H1 (cell line): Measurements from ENCODE around the gene GCH1. TPM values are rescaled to one million over a fixed set of nuclear protein-coding genes. Genes with fewer than 3 reads are reported as not detected.

Experiments
- CTCF ChIA-PET: fragments of 300-600 bp; sonication (Branson Sonifier 250); formaldehyde crosslinking; loops from one replicate; lab custom pipeline; 2021; ENCODE audit not compliant: partially characterized antibody; lab: Charles Lee
- POLR2A ChIA-PET: fragments of 300-600 bp; sonication (Branson Sonifier 250); formaldehyde crosslinking; loops from one replicate; lab custom pipeline; 2021; ENCODE audit warnings: inconsistent platforms; ENCODE audit not compliant: partially characterized antibody; lab: Charles Lee
- DNase-seq, 2 experiments: peaks; one replicate each; pipeline versions ENCODE4 v3.0.0 to v3.0.0-alpha.2; 2010 to 2022; ENCODE audit warnings: low spot score in 2 of 2, low read depth in 1 of 2, mixed read lengths in 1 of 2
- FAIRE-seq: peaks from 2 replicates; lab custom pipeline; 2011; peaks lifted over from hg19 to GRCh38; lab: Jason Lieb, UNC
- H2AFZ ChIP-seq: 2 replicates; pipeline ENCODE4 v1.8.1; 2012; ENCODE audit warnings: low read length, inconsistent platforms
- H2AK5ac ChIP-seq: 2 replicates; pipeline ENCODE4 v1.6.1; 2013; ENCODE audit warnings: low read depth, low read length
- H2BK120ac ChIP-seq: replicated peaks from 2 replicates; pipeline ENCODE3; 2013; ENCODE audit warnings: low read depth, low read length, inconsistent platforms
- H2BK12ac ChIP-seq: 2 replicates; pipeline ENCODE4 v1.6.1; 2013; ENCODE audit warnings: low read depth, low read length
- H2BK15ac ChIP-seq: 2 replicates; pipeline ENCODE4 v1.6.1; 2013; ENCODE audit warnings: low read length
- H2BK20ac ChIP-seq: 2 replicates; pipeline ENCODE4 v1.6.1; 2013; ENCODE audit warnings: low read length
- H2BK5ac ChIP-seq: 2 replicates; pipeline ENCODE4 v1.6.1; 2013; ENCODE audit warnings: low read depth, low read length
- H3K14ac ChIP-seq: 2 replicates; pipeline ENCODE4 v1.6.1; 2013; ENCODE audit warnings: inconsistent platforms; ENCODE audit not compliant: insufficient read length
- H3K18ac ChIP-seq: 2 replicates; pipeline ENCODE4 v1.6.1; 2013; ENCODE audit warnings: low read length; ENCODE audit errors: extremely low read depth
- H3K23ac ChIP-seq: 2 replicates; pipeline ENCODE4 v1.6.1; 2013; ENCODE audit warnings: inconsistent platforms; ENCODE audit not compliant: insufficient read length
- H3K23me2 ChIP-seq: 2 replicates; pipeline ENCODE4 v1.6.1; 2013; ENCODE audit warnings: low read depth, low read length
- H3K27ac ChIP-seq: 2 replicates; pipeline ENCODE4 v1.6.1; 2011; ENCODE audit warnings: low read depth, low read length, inconsistent platforms
- H3K27me3 ChIP-seq, 4 experiments: replicated peaks in 1 of 4; 1 replicate in 1 of 4; 2 replicates in 3 of 4; pipeline versions ENCODE4 v1.6.1 to v1.8.1; 2011 to 2013; ENCODE audit warnings: low read length in 3 of 4, mild to moderate bottlenecking in 3 of 4, inconsistent platforms in 2 of 4, mixed read lengths in 2 of 4, moderate library complexity in 1 of 4; ENCODE audit not compliant: control insufficient read depth in 3 of 4, insufficient read depth in 3 of 4; ENCODE audit errors: extremely low read depth in 1 of 4
- H3K36me3 ChIP-seq, 4 experiments: 2 replicates each; pipeline versions ENCODE4 v1.6.1 to v1.8.1; 2011 to 2013; ENCODE audit warnings: mild to moderate bottlenecking in 4 of 4, low read length in 3 of 4, moderate library complexity in 2 of 4, control low read depth in 1 of 4, inconsistent platforms in 1 of 4; ENCODE audit not compliant: insufficient read depth in 4 of 4, control insufficient read depth in 2 of 4
- H3K4ac ChIP-seq: replicated peaks from 2 replicates; pipeline ENCODE3; 2013; ENCODE audit warnings: low read length, low read depth, mixed read lengths, inconsistent platforms; ENCODE audit not compliant: insufficient read length
- H3K4me1 ChIP-seq, 4 experiments: replicated peaks in 1 of 4; 1 replicate in 1 of 4; 2 replicates in 3 of 4; pipeline versions ENCODE4 v1.6.1 to v1.8.1; 2011 to 2013; ENCODE audit warnings: low read length in 3 of 4, inconsistent platforms in 2 of 4, mixed read lengths in 1 of 4; ENCODE audit not compliant: insufficient read depth in 4 of 4, control insufficient read depth in 3 of 4
- H3K4me2 ChIP-seq, 2 experiments: 2 replicates each; pipeline versions ENCODE4 v1.6.1 to v1.8.1; 2011 to 2013; ENCODE audit warnings: low read depth in 2 of 2, low read length in 2 of 2, control low read depth in 1 of 2, inconsistent platforms in 1 of 2, mild to moderate bottlenecking in 1 of 2; ENCODE audit not compliant: insufficient read depth in 1 of 2
- H3K4me3 ChIP-seq, 4 experiments: fragments of 200-600, 300-600 bp in 1 of 4; sonication (generic), shearing (Covaris generic), sonication (Bioruptor Twin) in 1 of 4; 2 replicates each; pipeline versions ENCODE4 v1.5.1 to v1.8.1; 2011 to 2016; ENCODE audit warnings: low read length in 4 of 4, low read depth in 3 of 4, control low read depth in 2 of 4, inconsistent platforms in 2 of 4, mild to moderate bottlenecking in 2 of 4, mixed read lengths in 1 of 4, moderate library complexity in 1 of 4; ENCODE audit not compliant: insufficient read depth in 2 of 4; ENCODE audit errors: extremely low read depth in 1 of 4
- H3K56ac ChIP-seq: replicated peaks from 2 replicates; pipeline ENCODE3; 2013; ENCODE audit warnings: low read depth, mild to moderate bottlenecking, mixed read lengths, low read length, inconsistent platforms; ENCODE audit not compliant: insufficient read length
- H3K79me1 ChIP-seq: 2 replicates; pipeline ENCODE4 v1.6.1; 2013; ENCODE audit warnings: low read depth, low read length, control low read depth
- H3K79me2 ChIP-seq, 2 experiments: 2 replicates each; pipeline versions ENCODE4 v1.6.1 to v1.8.1; 2012 to 2013; ENCODE audit warnings: low read length in 2 of 2, mild to moderate bottlenecking in 2 of 2, inconsistent platforms in 1 of 2; ENCODE audit not compliant: insufficient read depth in 2 of 2, control insufficient read depth in 1 of 2
- H3K9ac ChIP-seq, 4 experiments: replicated peaks in 1 of 4; 1 replicate in 1 of 4; 2 replicates in 3 of 4; pipeline versions ENCODE4 v1.6.1 to v1.8.1; 2011 to 2013; ENCODE audit warnings: low read depth in 3 of 4, low read length in 3 of 4, control low read depth in 2 of 4, mild to moderate bottlenecking in 2 of 4, moderate library complexity in 2 of 4, inconsistent platforms in 1 of 4; ENCODE audit errors: extremely low read depth in 1 of 4
- H3K9me3 ChIP-seq, 2 experiments: 2 replicates each; pipeline versions ENCODE4 v1.6.1 to v1.8.1; 2012 to 2013; ENCODE audit warnings: mild to moderate bottlenecking in 2 of 2, moderate library complexity in 2 of 2, control low read depth in 1 of 2, inconsistent platforms in 1 of 2, low read depth in 1 of 2, low read length in 1 of 2, mixed read lengths in 1 of 2; ENCODE audit not compliant: insufficient read depth in 2 of 2
- H4K20me1 ChIP-seq, 2 experiments: replicated peaks in 1 of 2; 2 replicates each; pipeline versions ENCODE3 to v1.8.1; 2011 to 2013; ENCODE audit warnings: inconsistent platforms in 2 of 2, low read length in 2 of 2, mild to moderate bottlenecking in 1 of 2; ENCODE audit not compliant: insufficient read depth in 2 of 2, control insufficient read depth in 1 of 2
- H4K5ac ChIP-seq: 2 replicates; pipeline ENCODE4 v1.6.1; 2013; ENCODE audit warnings: low read length, low read depth, mixed read lengths, inconsistent platforms; ENCODE audit not compliant: insufficient read length
- H4K8ac ChIP-seq: 2 replicates; pipeline ENCODE4 v1.8.0; 2013; ENCODE audit warnings: mild to moderate bottlenecking, moderate library complexity, low read length, inconsistent platforms; ENCODE audit not compliant: insufficient read depth; ENCODE audit errors: extremely low read depth
- H4K91ac ChIP-seq: replicated peaks from 2 replicates; pipeline ENCODE3; 2013; ENCODE audit warnings: low read length, mixed read lengths, inconsistent platforms; ENCODE audit not compliant: insufficient read length
- BRCA1 ChIP-seq: IDR thresholded peaks from 2 replicates; pipeline ENCODE4 v1.6.1; 2012; ENCODE audit warnings: low read depth, low read length, improper control_type of control experiment
- EGR1 ChIP-seq: IDR thresholded peaks from 2 replicates; pipeline ENCODE4 v1.6.1; 2011; ENCODE audit warnings: low read depth, low read length, borderline replicate concordance
- FOSL1 ChIP-seq: IDR thresholded peaks from 2 replicates; pipeline ENCODE4 v1.6.1; 2011; ENCODE audit warnings: mild to moderate bottlenecking, low read depth, low read length, moderate library complexity; ENCODE audit not compliant: insufficient read depth
- HDAC6 ChIP-seq: IDR thresholded peaks from one replicate; pipeline ENCODE4 v1.7.1; 2012; ENCODE audit warnings: low read depth, mild to moderate bottlenecking, inconsistent platforms, low read length, moderate library complexity
- KDM1A ChIP-seq: fragments of 200-600, 300-600 bp; sonication (generic); IDR thresholded peaks from 2 replicates; pipeline ENCODE4 v1.7.1; 2016; ENCODE audit warnings: mild to moderate bottlenecking, low read length, borderline replicate concordance
- KDM4A ChIP-seq: IDR thresholded peaks from one replicate; pipeline ENCODE4 v1.7.1; 2012; ENCODE audit warnings: low read depth, mild to moderate bottlenecking, moderate library complexity, low read length, inconsistent platforms; ENCODE audit not compliant: severe bottlenecking
- RBBP5 ChIP-seq: IDR thresholded peaks from 2 replicates; pipeline ENCODE4 v1.7.1; 2012; ENCODE audit warnings: low read depth, mild to moderate bottlenecking, inconsistent platforms, low read length, moderate library complexity, borderline replicate concordance
- SAP30 ChIP-seq: fragments of 300-600 bp; sonication (generic); IDR thresholded peaks from 2 replicates; pipeline ENCODE4 v1.7.1; 2012; ENCODE audit warnings: low read length, moderate library complexity, mild to moderate bottlenecking, inconsistent platforms; ENCODE audit not compliant: insufficient read depth, insufficient replicate concordance
- SIX5 ChIP-seq: IDR thresholded peaks from 2 replicates; pipeline ENCODE4 v1.6.1; 2011; ENCODE audit warnings: mild to moderate bottlenecking, low read depth, low read length
- SP1 ChIP-seq: IDR thresholded peaks from 2 replicates; pipeline ENCODE4 v1.6.1; 2011; ENCODE audit warnings: low read depth, low read length
- SP4 ChIP-seq: IDR thresholded peaks from 2 replicates; pipeline ENCODE4 v1.6.1; 2012; ENCODE audit warnings: low read length, inconsistent platforms
- SRF ChIP-seq: IDR thresholded peaks from 2 replicates; pipeline ENCODE4 v1.6.1; 2011; ENCODE audit warnings: mild to moderate bottlenecking, low read depth, low read length, moderate library complexity
- TAF1 ChIP-seq: IDR thresholded peaks from 2 replicates; pipeline ENCODE4 v1.6.1; 2011; ENCODE audit warnings: mild to moderate bottlenecking, low read depth, low read length
- WGBS, 2 experiments: shearing (Covaris generic) in 1 of 2; methylation state at CpG; one replicate each; pipeline versions ENCODE4 v1.1.6 to v1.1.7; 2013 to 2015; ENCODE audit warnings: low lambda C conversion rate in 2 of 2, mixed read lengths in 2 of 2, inconsistent platforms in 1 of 2, low coverage in 1 of 2, missing lambda C conversion rate in 1 of 2; ENCODE audit not compliant: insufficient replicate concordance in 2 of 2, insufficient coverage in 1 of 2, insufficient read length in 1 of 2; ENCODE audit errors: extremely low coverage in 1 of 2, missing lambda C conversion rate in 1 of 2; 5-methylcytosine and 5-hydroxymethylcytosine counted together
- polyA plus RNA-seq, 7 experiments: library from polyadenylated mRNA; depleted of rRNA in 3 of 7; stranded (reverse) in 5 of 7; unstranded in 2 of 7; fragments of >200 nt in 5 of 7; fragments of 200-250 nt in 2 of 7; gene quantifications; 1 replicate in 5 of 7; 2 replicates in 1 of 7; 4 replicates in 1 of 7; pipeline versions ENCODE4 v1.2.1 to v1.2.3, GENCODE V29; 2011 to 2013; ENCODE audit warnings: missing spikeins in 2 of 7, mixed read lengths in 2 of 7
- total RNA-seq: library from RNA; stranded (reverse); fragmentation: NEBNext Ultra II Directional; extraction: Animal tissue kit (Norgen Biotek cat#: 25700); gene quantifications from 2 replicates; pipeline ENCODE4 v1.2.1, GENCODE V29; 2021
- TF ChIP-seq, protein P1 (sequence below): IDR thresholded peaks from 2 replicates; pipeline ENCODE4 v1.6.1; 2012; ENCODE audit warnings: low read length, inconsistent platforms

GCH1 gene
- total and polyA plus RNA-seq, 2 of the 8 experiments (the other 6 are each of a cell fraction or from before 2014, with no cell fraction given): 7.3 to 7.9 TPM

DNA sequence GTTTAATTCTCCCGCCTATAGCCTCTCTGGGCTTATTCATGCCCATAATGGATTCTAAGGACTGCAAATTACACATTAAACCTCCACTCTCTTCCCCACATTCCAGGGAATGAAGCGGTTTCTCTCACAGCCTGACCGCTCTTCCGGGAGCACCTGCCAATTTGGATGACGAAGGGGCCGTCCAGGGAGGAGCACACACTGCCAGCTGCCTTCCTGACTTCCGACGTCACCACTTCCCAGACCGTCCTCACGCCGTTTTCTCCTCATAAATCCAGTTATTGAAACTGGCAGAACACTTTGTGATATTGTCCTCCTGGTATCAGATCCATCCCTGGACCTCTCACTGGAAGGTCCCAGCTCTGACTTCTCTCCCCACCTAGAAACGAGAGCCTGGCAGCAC lies 87.6 kb downstream of the GCH1 start:
- H4K91ac ChIP-seq: no peak overlapping the region
- no peak overlapping the region for H2BK15ac ChIP-seq
- no peaks in the 10 kb centered on the region for H4K20me1 ChIP-seq
- WGBS, 2 experiments: 90% methylated on average over 12 of the region's 12 CpGs; no CpG with 5 or more reads in 1 of the 2 experiments
- no peak overlapping the region for H2BK20ac ChIP-seq
- H3K27ac ChIP-seq: no peak overlapping the region
- H4K8ac ChIP-seq: no peak overlapping the region
- H3K18ac ChIP-seq: no peak overlapping the region
- H3K36me3 ChIP-seq: no peaks in the 10 kb centered on the region
- H3K79me2 ChIP-seq: no peaks in the 10 kb centered on the region
- no peak overlapping the region for H2AK5ac ChIP-seq
- CTCF ChIA-PET: interaction anchor here (0.8 to 4.8 kb wide), 8 partner anchors 10 to 358 kb away, joined by 3 to 39 read pairs (median 6); no protein-coding TSS in a partner anchor
- H2BK120ac ChIP-seq: no peak overlapping the region
- H2AFZ ChIP-seq: no peak overlapping the region
- H2BK12ac ChIP-seq: no peak overlapping the region
- H3K27me3 ChIP-seq: no peaks in the 10 kb centered on the region
- no peak overlapping the region for H3K14ac ChIP-seq
- FAIRE-seq (no peak), DNase-seq (no peak)
- H3K4me1 ChIP-seq: no peaks in the 10 kb centered on the region
- POLR2A ChIA-PET: no interaction called here
- no peaks in the 10 kb centered on the region for H3K9me3 ChIP-seq
- H3K4ac ChIP-seq: no peak overlapping the region
- no peak overlapping the region for H2BK5ac ChIP-seq
- no peak overlapping the region for H3K23ac ChIP-seq
- H3K4me3 ChIP-seq: no peak overlapping the region
- H4K5ac ChIP-seq: no peak overlapping the region
- H3K9ac ChIP-seq: no peak overlapping the region
- no peak overlapping the region for H3K56ac ChIP-seq
- no peaks in the 10 kb centered on the region for H3K23me2 ChIP-seq
- no peaks in the 10 kb centered on the region for H3K79me1 ChIP-seq
- H3K4me2 ChIP-seq: no peak overlapping the region
- no peak for TF ChIP-seq HDAC6
- no peak for TF ChIP-seq BRCA1
- TF ChIP-seq TAF1: no peak
- no peak for TF ChIP-seq KDM1A
- TF ChIP-seq SRF: no peak
- TF ChIP-seq SP4: no peak
- no peak for TF ChIP-seq RBBP5
- no peak for TF ChIP-seq KDM4A
- TF ChIP-seq SIX5: no peak
- TF ChIP-seq EGR1: no peak
- no peak for TF ChIP-seq FOSL1
- no peak for TF ChIP-seq SAP30
- TF ChIP-seq, protein P1, sequence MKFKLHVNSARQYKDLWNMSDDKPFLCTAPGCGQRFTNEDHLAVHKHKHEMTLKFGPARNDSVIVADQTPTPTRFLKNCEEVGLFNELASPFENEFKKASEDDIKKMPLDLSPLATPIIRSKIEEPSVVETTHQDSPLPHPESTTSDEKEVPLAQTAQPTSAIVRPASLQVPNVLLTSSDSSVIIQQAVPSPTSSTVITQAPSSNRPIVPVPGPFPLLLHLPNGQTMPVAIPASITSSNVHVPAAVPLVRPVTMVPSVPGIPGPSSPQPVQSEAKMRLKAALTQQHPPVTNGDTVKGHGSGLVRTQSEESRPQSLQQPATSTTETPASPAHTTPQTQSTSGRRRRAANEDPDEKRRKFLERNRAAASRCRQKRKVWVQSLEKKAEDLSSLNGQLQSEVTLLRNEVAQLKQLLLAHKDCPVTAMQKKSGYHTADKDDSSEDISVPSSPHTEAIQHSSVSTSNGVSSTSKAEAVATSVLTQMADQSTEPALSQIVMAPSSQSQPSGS: no peak
- no peak for TF ChIP-seq SP1
